Peyer's patch (tissue), 4 donors: ENCODE results near the gene RPLP2.

ENCODE experiments used
- CTCF ChIP-seq, 6 experiments: fragments of 450-650 bp in 4 of 6; fragments of 200-600 bp in 2 of 6; sonication (generic) in 1 of 6; IDR thresholded peaks; one replicate each; pipeline ENCODE4 v1.5.1; 2017 to 2019; ENCODE audit warnings: antibody characterized with exemption in 6 of 6, mild to moderate bottlenecking in 3 of 6, moderate library complexity in 1 of 6
- POLR2A ChIP-seq, 2 donors: fragments of 450-650 bp; IDR thresholded peaks; one replicate each; pipeline ENCODE4 v1.5.1; 2017; ENCODE audit warnings: antibody characterized with exemption in 2 of 2, mild to moderate bottlenecking in 2 of 2, moderate library complexity in 2 of 2

GRCh38 chr11:782264-783174 is 27.2 kb upstream of the RPLP2 start:
- no peak for TF ChIP-seq POLR2A (IDR thresholded peaks at IDR 0.05)
- no peak for TF ChIP-seq CTCF (IDR thresholded peaks at IDR 0.05)
